A673 (cell line): ENCODE data around the gene FRMD1. TPM values are rescaled to one million over a fixed set of nuclear protein-coding genes. Genes with fewer than 3 reads are reported as not detected.
A peak's percentile ranks its signal among the peaks of the same experiment; 100 is the strongest.

Source experiments
- BruUV-seq: library from RNA; stranded (reverse); fragments of 400-500 nt; replicated peaks from 2 replicates; lab custom pipeline; 2021; lab: Mats Ljungman, UMichigan
- CTCF ChIA-PET: fragments of 300-600 bp; sonication (Branson Sonifier 250); formaldehyde crosslinking; loops from one replicate; lab custom pipeline; 2022; ENCODE audit warnings: antibody characterized with exemption; lab: Charles Lee
- POLR2A ChIA-PET: fragments of 300-600 bp; sonication (Branson Sonifier 250); formaldehyde crosslinking; loops from one replicate; lab custom pipeline; 2022; ENCODE audit warnings: antibody characterized with exemption; ENCODE audit not compliant: low non-redundant PET; lab: Charles Lee
- DNase-seq: peaks from one replicate; pipeline ENCODE4 v3.0.0-alpha.2; 2015; ENCODE audit warnings: low spot score
- H3K27ac ChIP-seq: fragments of 200-600 bp; sonication (generic); 2 replicates; pipeline ENCODE4 v1.5.1; 2016; ENCODE audit warnings: mixed run types, low read depth, mild to moderate bottlenecking, mixed read lengths, antibody characterized with exemption, low read length; ENCODE audit not compliant: poor library complexity, severe bottlenecking
- H3K27me3 ChIP-seq: fragments of 200-600 bp; sonication (generic); replicated peaks from 2 replicates; pipeline ENCODE4 v1.6.1; 2017; ENCODE audit warnings: mixed run types, low read depth, mild to moderate bottlenecking, mixed read lengths, antibody characterized with exemption, low read length; ENCODE audit not compliant: insufficient read depth, poor library complexity
- H3K36me3 ChIP-seq: fragments of 200-600 bp; sonication (generic); 2 replicates; pipeline ENCODE4 v1.6.1; 2016; ENCODE audit warnings: mixed run types, mild to moderate bottlenecking, mixed read lengths, antibody characterized with exemption, low read length; ENCODE audit not compliant: insufficient read depth, poor library complexity, severe bottlenecking
- H3K4me1 ChIP-seq: fragments of 200-600 bp; sonication (generic); 2 replicates; pipeline ENCODE4 v1.6.1; 2017; ENCODE audit warnings: mixed run types, mild to moderate bottlenecking, mixed read lengths, antibody characterized with exemption, low read length; ENCODE audit not compliant: insufficient read depth, poor library complexity, severe bottlenecking
- H3K4me3 ChIP-seq: fragments of 200-600 bp; sonication (generic); 2 replicates; pipeline ENCODE4 v1.5.1; 2016; ENCODE audit warnings: low read depth, mixed run types, mild to moderate bottlenecking, mixed read lengths, low read length; ENCODE audit not compliant: poor library complexity, severe bottlenecking
- H3K9me3 ChIP-seq: fragments of 200-600 bp; sonication (generic); 2 replicates; pipeline ENCODE4 v1.6.1; 2016; ENCODE audit warnings: mixed run types, low read depth, mild to moderate bottlenecking, mixed read lengths, antibody characterized with exemption, low read length; ENCODE audit not compliant: poor library complexity, severe bottlenecking
- CTCF ChIP-seq: fragments of 300-800, 200-600 bp; sonication (generic); conservative IDR thresholded peaks from 2 replicates; pipeline ENCODE4 v1.5.1; 2017; ENCODE audit warnings: low read depth, mild to moderate bottlenecking, antibody characterized with exemption, low read length, moderate library complexity, mixed read lengths
- EZH2 ChIP-seq: fragments of 200-600 bp; sonication (generic); IDR thresholded peaks from 2 replicates; pipeline ENCODE4 v1.6.1; 2017; ENCODE audit warnings: borderline replicate concordance, low read depth, mild to moderate bottlenecking, mixed read lengths, antibody characterized with exemption, low read length; ENCODE audit not compliant: poor library complexity, severe bottlenecking
- intact Hi-C: fragments of 100-400 bp; cut with micrococcal nuclease; formaldehyde crosslinking; loops from one replicate; pipeline ENCODE4 v1.10.0; 2022; ENCODE audit not compliant: unreplicated experiment
- total RNA-seq: library from RNA; stranded (reverse); gene quantifications from 2 replicates; pipeline ENCODE4 v1.2.3, GENCODE V29; 2021

The FRMD1 gene
- total RNA-seq, 1 experiment from 2014 or later, result not detected

GRCh38 chr6:168004945-168005344 lies 74.1 kb downstream of the FRMD1 start:
- intact Hi-C loops, result no loop called here
- no peak for TF ChIP-seq CTCF
- TF ChIP-seq EZH2, result no peak
- Histone ChIP-seq H3K27ac (no peak overlapping the region), H3K4me3 (no peak overlapping the region), H3K9me3 (no peaks in the 10 kb centered on the region), H3K36me3 (no peaks in the 10 kb centered on the region), H3K4me1 (peaks cover 10% of the 10 kb centered on the region), H3K27me3 (no peaks in the 10 kb centered on the region)
- ChIA-PET POLR2A (no interaction called here), CTCF (no interaction called here)
- no TSS peak for BruUV-seq
- DNase-seq, result no peak

DNA sequence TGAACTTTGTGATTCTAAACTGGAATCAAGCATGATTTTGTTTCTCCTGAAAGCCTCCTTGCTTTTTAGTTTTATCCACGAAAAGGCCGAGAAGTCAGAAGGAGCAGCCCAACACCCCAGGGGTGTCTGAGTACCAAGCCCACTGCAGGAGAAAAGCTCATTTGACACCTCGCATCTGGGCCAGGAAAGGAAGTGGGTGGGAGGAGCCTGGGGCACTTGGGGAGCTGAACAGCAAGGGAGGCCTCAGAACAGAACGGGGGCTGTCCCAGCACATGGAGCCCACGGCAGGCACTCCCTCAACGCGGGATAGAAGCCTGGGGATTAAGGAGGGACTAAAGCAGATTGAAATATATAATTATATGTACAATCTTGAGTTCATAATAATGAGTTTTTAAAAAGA lies 75.0 kb downstream of the FRMD1 start:
- intact Hi-C loops, result no loop called here
- Histone ChIP-seq H3K9me3 (no peaks in the 10 kb centered on the region), H3K4me3 (no peak overlapping the region), H3K27me3 (no peaks in the 10 kb centered on the region), H3K27ac (no peak overlapping the region), H3K4me1 (peaks cover 10% of the 10 kb centered on the region), H3K36me3 (no peaks in the 10 kb centered on the region)
- ChIA-PET CTCF (no interaction called here), POLR2A (no interaction called here)
- TF ChIP-seq CTCF, result no peak
- TF ChIP-seq EZH2, result no peak
- BruUV-seq, result no TSS peak
- peak; percentile 28 for DNase-seq

Other genes starting within 250 kb of the FRMD1 start
- gene KIF25, start 81.5 kb downstream of the FRMD1 start, total RNA-seq, result 0.39 and 1.2 TPM in 2 replicates
- 14.5 and 18.7 TPM in 2 replicates for gene DACT2, start 240.6 kb upstream of the FRMD1 start, total RNA-seq